Right forelimb (tissue), 1 donor: ENCODE data around the gene SCUBE1.

Source experiments
- DNase-seq: peaks from one replicate; pipeline ENCODE4 v3.0.0-alpha.2; 2018

The SCUBE1 gene

DNA sequence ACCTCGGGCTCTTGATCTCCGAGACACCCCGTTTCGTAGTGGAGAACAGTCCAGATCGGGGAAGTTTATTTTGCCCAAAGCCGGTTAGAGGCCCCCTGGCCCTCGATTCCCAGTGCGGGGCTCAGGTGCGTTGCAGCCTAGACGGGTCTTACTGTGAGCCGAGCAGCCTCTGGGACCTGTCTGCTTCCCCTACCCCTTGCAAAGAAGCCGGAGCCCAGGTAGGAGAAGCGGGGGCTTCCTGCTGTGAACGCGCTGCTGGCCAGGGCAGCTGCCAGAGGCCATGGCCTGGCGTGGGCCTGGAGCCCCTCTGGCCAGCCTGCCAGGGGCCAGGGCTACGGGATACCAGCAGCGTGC is 191.2 kb downstream of the SCUBE1 start:
- DNase-seq, result no peak

GRCh38 chr22:43151251-43152002 is 191.7 kb downstream of the SCUBE1 start, which contains the start of gene TSPO:
TSS of gene TSPO (plus strand) at chr22:43151559. CDS start at chr22:43159239, 7,680 bp downstream.
- peak; percentile 83 for DNase-seq

DNA sequence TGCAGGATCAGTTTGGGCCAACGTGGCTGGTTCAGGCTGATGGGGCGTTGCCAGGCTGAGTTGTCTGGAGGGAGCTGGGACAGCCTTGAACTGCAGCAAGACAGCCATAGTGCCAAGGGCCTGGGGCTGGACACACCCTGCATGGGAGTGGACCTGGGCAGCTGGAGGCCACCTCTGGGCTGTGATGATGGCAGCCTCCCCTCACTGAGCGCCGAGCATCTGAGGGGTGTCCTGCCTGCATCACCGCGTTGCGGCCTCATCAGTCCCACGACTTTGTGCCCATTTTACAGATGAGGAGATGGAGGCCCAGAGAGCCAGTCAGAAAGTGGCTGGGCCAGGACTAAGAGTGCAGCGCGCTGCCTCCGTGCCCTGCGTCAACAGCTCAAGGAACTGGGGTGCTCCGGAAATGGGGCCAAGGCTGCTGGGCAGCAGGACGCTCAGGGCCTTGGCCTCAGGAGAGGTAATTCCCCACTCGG is 192.4 kb downstream of the SCUBE1 start:
- no peak for DNase-seq

GRCh38 chr22:43148581-43148980 is 194.6 kb downstream of the SCUBE1 start:
- no peak for DNase-seq

DNA sequence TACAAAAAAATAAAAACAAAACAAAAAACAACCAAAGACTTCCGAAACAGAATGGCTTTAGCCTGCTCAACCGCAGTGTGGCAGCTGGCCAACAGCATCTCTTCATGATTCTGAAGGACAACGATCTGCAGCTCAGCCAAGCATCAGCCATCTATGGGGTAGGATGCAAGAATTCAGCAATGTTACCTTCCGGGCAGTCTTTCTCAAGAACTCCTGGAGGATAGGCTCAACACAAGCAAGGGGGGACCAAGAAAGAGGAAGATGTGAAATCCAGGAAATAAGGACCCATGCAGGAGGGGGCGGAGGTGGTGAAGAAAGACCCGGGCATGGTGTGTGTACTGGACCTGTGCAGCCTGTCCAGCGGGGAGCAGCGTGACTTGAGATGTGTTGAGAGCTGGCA is 195.4 kb downstream of the SCUBE1 start:
- DNase-seq, result no peak
